GM19240 (cell line): ENCODE data around the gene ARHGEF37.

Source experiments
- DNase-seq: peaks from one replicate; pipeline ENCODE4 v3.0.0; 2011; ENCODE audit warnings: low spot score; ENCODE audit not compliant: insufficient read length

The ARHGEF37 gene

DNA sequence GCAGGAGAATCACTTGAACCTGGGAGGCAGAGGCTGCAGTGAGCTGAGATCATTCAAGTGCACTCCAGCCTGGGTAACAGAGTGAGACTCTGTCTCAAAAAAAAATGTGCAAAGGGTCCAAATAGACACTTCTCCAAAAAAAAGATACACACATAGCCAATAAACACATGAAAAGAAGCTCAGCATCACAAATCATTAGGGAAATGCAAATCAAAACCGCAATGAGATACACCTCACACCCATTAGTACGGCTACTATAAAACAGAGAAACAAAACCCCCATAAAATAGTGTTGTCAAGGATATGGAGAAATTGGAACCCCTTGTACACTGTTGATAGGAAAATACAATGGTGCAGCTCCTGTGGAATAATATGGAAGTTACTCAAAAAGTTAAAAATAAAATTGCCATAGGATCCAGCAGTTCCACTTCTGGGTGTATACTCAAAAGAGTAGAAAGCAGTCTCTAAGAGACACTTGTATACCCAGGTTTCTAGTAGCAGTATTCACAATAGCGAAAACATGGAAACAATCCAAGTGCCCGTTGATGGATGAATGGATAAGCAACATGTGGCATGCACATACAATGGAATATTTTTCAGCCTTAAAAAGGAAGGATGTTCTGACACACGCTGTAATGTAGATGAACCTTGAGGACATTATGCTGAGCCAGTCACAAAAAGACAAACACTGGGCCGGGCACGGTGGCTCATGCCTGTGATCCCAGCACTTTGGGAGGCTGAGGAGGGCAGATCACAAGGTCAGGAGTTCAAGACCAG, 91.6 kb downstream of the ARHGEF37 start:
- DNase-seq, result no peak

DNA sequence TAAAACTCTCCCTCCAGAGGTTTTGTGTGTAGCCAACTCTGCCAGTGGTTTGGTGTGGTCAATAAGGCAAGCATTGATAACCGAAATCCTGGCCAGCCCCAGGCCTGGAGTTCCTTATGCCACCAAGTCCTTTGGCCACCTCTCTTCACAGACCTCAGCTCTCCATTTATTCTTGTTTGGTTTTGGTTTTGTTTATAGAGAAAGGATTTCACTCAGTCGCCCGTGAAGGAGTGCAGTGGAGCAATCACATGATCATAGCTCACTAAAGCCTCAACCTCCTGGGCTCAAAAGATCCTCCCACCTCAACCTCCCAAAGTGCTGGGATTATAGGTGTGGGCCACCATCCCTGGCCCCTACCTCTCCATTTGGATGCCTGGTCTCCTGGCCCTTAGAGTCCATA, 93.4 kb downstream of the ARHGEF37 start:
- no peak for DNase-seq

DNA sequence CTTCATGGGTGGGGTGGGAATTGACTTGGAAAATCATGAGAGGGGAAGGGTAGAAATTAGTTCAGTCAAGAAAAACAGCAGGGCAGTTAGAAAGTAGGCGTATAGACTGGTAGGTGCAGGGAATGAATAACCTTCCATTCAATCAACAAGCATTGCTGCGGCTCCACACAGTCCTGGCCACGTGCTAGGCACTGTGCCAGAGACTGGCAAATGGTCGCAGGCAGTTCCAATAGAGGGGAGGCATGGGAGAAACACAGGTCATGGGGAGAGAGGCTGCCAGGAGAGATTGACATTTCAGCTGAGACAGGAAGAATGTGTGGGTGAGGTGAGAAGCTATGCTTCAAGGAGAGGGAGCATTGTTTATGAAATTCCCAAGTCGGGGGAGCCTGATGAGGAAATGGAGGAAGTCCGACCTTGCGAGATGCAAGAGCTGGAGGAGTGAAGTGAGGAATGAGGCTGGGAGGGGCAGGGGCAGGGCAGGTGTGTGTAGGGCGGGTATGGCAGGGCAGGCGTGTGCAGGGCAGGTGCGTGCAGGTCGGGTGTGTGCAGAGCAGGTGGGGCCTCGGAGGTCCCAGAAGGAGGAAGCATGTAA, 94.4 kb downstream of the ARHGEF37 start:
- DNase-seq, result no peak

DNA sequence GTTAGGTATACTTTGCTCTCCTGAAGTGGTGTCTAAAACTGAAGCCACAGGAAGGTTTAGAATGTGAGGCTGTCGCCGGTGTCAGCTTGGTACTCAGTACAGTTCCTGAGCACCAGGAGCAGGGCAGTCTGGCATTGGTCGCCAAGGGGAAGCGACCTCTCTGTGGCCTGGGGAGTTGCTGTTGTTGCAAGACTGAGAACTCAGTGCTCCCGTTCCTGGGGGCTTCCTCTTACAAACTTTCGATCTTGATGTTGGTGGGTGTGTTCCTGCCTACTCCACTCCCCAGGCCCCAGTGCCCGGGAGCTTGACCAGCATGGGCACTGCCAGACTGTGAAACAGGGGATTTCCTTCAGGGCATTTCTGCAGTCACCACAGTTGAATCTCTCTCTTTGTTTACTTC, 96.4 kb downstream of the ARHGEF37 start:
- no peak for DNase-seq

DNA sequence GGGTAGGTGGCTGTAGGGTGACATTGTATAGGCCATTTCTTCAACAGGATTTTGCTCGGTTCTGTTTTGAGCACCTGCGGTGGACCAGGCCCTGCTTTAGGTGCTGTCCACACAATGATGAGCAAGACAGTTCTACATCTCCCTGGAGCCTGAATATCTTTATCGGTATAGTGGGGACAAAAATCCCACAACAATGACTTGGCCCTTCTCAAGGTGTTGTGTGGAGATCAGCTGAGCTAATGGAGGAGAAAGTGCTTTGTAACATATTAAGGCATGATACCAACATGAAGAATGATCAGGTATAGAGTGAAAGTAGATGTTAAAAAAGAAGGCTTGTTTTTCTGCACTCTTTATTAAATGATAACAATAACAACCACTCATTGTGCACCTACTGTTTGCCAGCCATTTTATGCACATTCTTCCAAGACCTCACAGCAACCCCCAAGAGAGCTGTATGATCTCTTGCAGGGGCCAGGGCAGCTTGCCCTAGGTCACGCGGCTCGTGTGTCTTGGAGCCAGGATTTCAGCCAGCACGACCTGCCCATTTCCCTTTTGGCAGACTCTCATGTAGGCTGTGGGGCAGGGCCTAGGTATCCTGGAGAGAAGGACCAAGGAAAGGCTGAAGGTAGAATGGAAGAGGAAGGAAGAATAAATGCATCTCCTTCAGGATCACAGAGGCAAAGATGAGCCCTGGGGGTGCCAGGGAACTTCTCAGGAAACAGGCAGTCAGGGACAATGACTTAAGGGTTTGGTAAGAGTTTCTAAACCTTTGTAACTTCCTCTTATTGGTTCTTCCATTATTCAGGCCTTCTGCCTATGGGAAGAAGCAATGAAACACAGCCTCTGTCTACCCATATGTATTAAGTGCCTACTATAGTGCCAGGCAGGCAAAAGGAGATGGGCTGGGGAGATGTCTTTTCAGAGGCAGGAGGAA, 98.8 kb downstream of the ARHGEF37 start:
- DNase-seq, result no peak

DNA sequence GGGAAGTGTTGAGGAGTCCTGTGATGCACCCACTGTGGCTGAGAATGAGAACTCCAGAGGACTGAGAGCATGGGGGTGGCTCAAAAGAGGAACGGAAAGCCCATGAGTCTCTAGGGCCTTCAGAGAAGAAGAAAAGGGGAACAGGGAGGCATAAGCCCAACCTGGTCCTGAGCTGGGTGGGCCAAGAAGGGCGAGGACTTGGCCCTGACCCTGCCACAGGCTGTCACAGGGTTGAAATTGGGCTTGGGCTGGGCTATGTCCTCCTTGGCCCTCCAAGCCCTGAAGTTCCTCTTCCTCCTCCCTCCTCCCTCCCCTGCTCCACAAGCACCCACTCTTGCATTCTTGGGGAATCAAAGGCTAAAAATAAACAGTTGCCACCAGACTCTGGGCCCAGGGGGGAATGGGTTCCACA, 99.5 kb downstream of the ARHGEF37 start:
- DNase-seq, result peak; percentile 79

DNA sequence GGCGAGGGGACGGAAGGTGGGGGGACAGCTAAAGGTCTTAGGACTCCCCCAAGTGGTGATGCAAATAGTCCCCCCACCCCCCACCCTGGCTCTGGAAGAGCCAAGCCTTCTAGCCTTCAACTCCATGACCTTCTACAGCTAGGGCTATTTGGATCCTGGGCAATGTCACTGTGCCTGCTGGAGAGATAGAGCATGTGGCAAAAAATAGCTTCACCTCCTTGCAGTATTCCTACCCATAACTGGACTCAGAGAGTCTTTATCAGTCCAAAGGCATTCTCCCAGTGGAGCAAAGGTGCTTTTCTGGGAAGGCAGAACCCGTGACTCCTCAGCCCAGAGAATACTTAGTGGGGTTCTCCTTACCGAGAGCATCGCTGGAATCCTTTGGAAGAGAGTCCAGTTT, 100.0 kb downstream of the ARHGEF37 start:
- no peak for DNase-seq

DNA sequence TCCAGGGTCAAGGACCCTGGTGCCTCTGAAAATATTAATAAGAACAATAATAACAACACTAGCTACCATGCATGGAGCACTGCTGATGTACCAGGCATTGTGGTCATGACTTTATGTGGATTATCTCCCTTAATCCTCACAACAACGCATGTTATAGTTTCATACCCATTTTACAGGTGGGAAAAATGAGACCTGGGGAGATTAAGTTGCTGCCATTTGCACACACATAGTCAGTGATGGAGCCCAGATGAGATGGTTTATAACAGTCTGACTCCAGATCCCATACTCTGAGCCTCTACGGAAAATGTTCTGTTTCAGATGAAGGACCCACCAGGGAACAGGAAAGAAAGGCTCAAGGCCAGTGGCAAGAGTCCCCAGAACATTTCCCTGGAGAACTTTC, 100.6 kb downstream of the ARHGEF37 start:
- DNase-seq, result no peak

DNA sequence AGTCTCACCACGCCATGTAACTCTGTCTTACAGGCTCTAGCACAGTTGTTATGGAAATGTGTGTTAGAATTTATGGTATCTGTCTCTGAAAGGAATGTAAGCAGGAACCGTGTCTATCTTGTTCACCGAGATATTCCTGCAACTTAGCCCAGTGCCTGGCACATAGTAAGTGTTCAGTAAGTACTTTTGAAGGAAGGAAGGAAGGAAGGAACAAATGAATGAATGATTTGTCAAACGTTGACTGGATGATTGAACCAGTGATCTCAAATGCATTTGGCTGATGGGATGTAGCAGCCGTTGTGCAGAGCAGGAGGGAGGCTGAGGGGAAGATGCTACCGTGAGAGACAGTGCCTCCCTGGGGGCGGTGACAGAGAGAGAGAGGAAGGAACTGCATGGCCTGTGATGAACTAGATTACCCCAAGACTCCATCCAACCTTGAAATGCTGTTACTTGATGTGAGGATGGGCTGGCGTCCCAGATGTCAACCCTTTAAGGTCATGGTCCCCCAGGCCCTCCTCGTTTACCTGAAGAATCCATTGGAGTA, 101.3 kb downstream of the ARHGEF37 start:
- no peak for DNase-seq

DNA sequence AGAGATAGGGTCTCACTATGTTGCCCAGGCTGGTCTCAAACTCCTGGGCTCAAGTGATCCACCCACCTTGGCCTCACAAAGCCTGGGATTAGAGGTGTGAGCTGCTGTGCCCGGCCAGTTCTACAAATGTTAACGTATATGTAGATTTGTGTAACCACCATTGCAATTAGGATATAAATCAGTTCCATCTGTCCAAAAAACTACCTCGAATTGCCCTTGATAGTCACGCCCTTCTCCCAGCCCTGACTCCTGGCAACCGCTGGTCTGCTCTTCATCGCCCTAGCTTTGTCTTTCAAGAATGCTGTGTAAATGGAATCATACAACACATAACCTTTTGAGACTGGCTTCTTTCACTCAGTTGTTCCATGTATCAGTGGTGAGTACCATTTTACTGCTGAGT, 102.7 kb downstream of the ARHGEF37 start:
- no peak for DNase-seq

DNA sequence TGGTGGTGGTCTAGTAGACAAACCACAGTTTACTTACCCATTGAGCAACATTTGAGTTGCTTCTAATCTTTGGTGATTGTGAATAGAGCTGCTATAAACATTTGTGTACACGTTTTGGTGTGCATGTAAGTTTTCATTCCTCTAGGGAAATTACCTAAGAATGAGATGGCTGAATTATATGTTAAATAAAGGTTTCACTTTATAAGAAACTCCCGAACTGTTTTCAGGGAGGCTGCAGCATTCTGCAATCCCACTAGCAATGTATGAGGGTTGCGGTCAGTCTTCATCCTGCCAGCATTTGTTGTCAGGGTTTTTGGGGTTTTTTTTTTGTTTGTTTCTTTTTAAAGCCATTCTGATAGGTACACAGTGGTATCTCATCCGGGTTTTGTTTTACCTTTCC, 103.1 kb downstream of the ARHGEF37 start:
- no peak for DNase-seq
